ENCODE data around the gene MBD6.

The MBD6 gene, protein sequence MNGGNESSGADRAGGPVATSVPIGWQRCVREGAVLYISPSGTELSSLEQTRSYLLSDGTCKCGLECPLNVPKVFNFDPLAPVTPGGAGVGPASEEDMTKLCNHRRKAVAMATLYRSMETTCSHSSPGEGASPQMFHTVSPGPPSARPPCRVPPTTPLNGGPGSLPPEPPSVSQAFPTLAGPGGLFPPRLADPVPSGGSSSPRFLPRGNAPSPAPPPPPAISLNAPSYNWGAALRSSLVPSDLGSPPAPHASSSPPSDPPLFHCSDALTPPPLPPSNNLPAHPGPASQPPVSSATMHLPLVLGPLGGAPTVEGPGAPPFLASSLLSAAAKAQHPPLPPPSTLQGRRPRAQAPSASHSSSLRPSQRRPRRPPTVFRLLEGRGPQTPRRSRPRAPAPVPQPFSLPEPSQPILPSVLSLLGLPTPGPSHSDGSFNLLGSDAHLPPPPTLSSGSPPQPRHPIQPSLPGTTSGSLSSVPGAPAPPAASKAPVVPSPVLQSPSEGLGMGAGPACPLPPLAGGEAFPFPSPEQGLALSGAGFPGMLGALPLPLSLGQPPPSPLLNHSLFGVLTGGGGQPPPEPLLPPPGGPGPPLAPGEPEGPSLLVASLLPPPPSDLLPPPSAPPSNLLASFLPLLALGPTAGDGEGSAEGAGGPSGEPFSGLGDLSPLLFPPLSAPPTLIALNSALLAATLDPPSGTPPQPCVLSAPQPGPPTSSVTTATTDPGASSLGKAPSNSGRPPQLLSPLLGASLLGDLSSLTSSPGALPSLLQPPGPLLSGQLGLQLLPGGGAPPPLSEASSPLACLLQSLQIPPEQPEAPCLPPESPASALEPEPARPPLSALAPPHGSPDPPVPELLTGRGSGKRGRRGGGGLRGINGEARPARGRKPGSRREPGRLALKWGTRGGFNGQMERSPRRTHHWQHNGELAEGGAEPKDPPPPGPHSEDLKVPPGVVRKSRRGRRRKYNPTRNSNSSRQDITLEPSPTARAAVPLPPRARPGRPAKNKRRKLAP

DNA sequence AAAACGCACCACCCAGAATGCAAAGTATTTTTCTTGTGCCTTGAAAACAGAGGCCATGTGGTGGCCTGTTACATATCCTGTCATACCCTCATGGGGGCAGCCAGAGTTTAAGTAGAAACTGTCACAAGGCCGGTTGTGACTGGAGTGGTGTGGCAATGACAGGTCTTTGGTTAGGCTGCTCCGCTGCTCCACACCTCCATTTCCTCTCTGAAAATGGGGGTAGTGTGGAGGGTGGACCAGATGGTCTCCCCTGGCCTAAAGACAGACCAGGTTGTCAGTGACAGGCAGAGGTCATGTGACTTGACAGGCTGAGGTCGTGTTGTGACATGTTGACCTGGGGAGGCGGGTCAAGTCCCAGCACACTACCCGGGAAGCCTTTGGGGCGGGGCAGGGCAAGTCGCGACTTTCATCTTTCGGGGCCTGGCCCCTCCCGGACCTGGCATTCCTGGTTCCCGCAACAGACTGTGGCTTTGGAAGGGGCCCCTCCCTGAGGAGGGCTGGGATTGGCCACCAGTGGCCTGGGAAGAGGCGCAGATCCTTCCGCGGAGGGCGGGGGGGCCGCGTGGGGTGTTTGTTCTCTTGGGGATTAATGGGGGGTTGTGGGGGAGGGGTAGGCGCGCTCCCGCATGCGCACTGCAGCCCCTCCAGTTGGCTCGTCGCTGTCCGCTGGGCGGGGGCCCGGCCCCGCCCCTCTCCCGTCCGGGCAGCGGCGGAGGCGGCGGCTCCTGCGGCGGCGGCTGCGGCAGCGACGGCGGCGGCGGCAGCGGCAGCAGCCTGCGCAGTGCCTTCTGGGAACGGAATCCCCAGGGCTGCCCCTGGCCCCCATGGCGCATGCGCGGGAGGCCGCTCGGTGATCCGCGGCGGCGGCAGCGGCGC, at the start of gene MBD6:
Gene MBD6 (plus strand): TSS at position 814 of the 876 bp plus-strand sequence. CDS start 1,480 bp downstream, outside the sequence.
- peak; percentile 83 to 94 for DNase-seq

DNA sequence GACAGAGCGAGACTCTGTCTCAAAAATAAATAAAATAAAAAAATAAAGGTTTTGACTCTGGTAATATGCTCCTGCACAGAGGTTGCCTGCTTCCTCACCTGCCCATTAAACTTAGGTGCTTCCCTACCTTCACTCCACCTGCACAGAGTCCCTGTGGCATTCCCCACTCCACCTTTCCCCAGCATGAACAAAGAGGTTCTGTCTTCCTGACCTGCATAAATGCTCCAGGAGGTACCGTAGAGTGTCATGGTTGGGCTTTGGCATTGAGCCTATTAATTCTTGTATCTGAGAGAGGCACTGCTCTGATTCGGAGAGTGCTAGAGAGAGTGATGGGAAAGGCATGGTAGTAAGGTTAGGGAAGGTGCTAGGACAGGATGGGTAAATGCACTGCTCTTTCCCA, 49.2 kb upstream of the MBD6 start:
- DNase-seq, result no peak

- DNase-seq, result no peak
Observed at GRCh38 chr12:57473886-57474285, 48.7 kb upstream of the MBD6 start.

DNA sequence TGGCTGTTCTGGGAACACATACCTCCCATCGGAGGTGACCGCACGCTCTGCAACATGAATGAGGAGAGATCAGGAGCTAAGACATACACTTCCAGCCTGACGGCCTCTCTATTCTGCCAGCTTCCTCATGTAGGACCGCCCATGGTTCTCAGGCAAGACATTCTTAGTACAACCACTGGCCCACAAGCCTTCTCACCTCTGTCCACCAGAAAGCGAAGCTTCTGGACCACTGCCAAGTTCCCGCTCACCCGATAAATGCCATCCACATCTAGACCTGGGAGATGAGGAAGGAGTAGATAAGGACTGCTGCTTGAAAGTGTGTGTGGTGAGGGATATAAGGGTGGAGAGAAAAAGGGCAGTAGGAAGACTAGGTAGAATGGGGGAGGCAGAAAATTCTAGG, 48.2 kb upstream of the MBD6 start:
- no peak for DNase-seq

DNA sequence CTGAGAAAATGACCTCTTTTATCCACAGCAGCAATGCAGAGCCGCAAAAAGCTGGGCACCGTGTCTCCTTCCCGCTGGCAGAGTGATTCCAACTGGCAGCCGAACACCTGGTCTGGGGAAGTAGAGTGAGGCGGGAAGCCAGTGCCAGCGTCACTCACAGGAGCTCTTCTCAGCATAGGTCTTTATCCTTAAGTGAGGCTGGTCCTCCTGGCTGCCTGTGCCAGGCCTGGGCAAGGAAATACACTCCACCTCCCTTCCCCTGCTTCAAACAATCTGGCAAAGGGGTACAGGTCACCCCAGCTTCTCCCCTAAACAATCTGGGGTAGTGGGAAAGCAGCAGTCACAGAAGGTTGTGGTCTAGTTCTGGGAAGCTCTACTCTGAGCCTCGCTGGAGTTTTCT, 47.8 kb upstream of the MBD6 start:
- DNase-seq, result no peak

DNA sequence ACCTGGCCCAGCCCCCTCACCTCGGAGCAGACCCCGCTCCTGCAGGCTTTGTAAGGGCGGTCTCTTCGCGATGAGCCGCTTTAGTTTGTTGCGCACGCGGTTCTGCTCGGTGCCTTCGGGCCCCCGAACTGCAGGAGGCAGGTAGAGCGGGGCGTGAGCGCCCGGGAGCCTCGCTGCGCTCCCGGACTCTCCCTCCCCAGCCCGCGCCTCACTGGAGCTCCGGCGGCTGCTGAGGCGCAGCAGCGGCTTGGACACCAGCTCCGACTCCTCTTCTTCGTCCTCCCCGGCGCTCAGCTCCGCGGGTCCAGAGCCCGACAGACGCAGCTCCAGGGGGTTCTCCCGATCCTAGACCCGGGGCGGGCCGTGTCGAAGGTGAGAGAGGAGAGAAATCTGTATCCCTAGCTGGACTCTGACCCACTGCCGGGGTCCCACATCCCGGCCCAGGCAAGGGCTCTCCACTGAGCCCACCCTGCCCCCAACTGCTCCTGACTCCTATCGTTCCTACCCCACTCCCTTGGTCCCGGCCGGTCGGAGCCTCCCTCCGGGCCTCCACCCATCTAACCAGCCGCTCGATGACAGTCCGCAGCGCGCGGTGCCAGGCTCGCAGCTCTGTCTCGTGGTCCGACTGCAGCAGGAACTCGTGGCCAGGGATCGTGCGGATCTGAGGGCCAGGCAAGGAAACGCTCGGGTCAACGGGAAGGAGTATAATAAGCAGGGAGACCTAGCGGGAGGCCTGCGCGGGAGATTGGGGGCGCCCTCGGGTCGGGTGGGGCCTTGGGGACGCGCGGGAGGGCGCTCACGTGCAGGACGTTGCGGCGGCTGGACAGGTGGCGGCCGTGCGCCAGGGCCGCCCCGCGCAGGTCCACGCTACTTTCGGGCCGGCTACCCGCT, 47.1 kb upstream of the MBD6 start:
- no peak for DNase-seq

GRCh38 chr12:57476162-57476992, 46.2 kb upstream of the MBD6 start:
- no peak for DNase-seq

GRCh38 chr12:57476993-57477709, 45.5 kb upstream of the MBD6 start:
- no peak for DNase-seq

GRCh38 chr12:57477710-57478681, 44.6 kb upstream of the MBD6 start:
- DNase-seq, result no peak

DNA sequence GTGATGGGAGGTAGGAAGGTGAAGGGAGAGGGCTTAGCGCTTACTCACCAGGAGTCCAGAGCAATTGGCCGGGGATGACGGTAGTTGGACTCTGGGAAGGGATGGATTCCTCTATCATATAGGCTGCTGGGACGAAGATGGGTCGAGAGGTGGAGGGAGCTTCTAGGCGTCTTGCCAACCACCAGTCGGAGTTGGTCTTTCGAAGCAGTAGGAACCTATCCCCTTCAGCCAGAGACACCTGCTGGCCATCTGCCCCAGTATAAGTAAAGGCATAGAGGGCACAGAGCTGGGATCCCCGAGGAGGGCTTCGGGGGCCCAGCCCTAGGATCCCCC, 43.6 kb upstream of the MBD6 start:
- DNase-seq, result no peak

DNA sequence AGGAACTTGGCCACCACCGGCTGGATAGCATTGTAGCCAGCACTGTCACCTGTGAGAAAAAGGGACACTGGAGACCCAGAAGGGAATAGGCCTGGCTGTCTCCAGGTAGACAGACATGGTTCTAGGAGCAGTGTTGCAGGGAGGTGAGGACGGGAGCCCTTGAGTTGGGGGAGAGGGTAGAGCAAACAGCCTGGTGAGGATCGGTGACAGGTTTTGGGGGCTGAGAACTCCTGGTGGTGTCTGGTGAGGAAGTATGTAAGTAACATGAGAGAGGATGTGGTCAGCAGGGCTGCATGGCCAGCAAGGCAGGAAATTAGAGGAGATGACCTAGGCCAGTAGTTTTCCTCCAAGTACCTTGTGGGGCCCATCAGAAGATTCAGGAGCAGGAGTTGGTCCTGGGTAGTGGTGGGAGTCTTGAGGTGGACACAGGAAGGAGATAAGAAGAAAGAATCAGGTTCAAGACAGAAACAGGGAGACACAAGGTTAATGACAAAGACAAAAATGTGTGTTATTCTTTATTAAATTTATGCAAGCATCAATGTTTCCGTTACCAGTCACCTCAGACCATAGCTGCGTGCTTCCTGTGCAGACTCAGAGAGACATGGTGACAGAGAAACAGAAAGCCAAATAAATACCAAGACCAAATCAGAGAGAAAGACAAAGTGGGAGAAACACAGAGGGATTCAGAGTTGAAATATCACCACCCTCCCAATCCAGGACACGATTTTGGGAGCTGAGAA, 43.1 kb upstream of the MBD6 start, which contains the start of gene ARHGAP9:
Gene ARHGAP9 (minus strand): TSS at position 491 of the 740 bp plus-strand sequence. CDS start 460 bp downstream, at position 31.
- no peak for DNase-seq

- DNase-seq, result no peak
Observed at GRCh38 chr12:57481671-57482070, 41.0 kb upstream of the MBD6 start.

- DNase-seq, result no peak
Observed at GRCh38 chr12:57483466-57483865, 39.2 kb upstream of the MBD6 start.

DNA sequence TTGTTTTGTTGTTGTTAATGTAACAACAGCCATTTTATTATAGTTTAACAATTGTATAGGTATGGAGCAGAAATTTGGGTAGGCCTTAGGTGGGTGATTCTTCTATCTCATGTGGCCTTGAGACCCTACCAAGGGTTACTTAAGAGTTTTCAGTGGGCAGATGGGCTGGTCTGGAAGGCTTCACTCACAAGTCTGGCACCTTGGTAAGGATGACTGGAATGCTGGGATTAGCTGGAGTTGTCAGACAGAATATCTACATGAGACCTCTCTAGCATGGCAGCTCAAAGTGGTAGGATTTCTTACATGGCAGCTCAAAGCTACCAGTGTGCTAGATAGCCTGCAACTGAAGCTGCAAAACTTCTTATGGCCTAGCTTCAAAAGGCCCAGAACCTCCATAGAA, 36.9 kb upstream of the MBD6 start:
- DNase-seq, result no peak

DNA sequence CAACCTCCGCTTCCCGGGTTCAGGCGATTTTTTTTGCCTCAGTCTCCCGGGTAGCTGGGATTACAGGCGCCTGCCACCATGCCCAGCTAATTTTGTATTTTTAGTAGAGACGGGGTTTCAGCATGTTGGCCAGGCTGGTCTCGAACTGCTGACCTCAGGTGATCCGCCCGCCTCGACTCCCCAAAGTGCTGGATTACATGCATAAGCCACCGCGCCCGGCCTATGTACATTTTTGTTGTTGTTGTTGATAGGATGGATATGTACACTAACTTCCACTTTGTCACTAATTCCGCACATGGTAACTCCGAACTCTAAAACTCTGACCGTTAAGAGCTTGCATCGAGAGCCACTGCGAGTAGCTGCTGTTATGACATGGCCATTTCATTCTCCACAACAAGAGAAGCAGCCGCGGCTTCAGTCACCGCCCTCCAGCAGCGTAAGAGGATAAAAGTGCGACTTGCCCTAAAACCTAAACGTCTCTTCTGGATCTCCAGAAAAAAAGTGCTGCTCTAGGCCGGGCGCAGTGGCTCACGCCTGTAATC, 35.5 kb upstream of the MBD6 start:
- DNase-seq, result no peak

GRCh38 chr12:57487597-57488401, 34.8 kb upstream of the MBD6 start, which contains the start of gene MARS1:
TSS of gene MARS1 (plus strand) at chr12:57488068. CDS start at chr12:57488091, 23 bp downstream.
- DNase-seq, result peak; percentile 88 to 96

Measured in NCI-H187 (cell line).